HG02981 (cell line): ENCODE measurements around the gene DGKD.

Experiments
- ATAC-seq: cut with Tn5 transposase; IDR thresholded peaks from one replicate; pipeline ENCODE4 v1.9.1; 2021; ENCODE audit warnings: mild to moderate bottlenecking, moderate library complexity; ENCODE audit not compliant: unreplicated experiment

The DGKD gene

DNA sequence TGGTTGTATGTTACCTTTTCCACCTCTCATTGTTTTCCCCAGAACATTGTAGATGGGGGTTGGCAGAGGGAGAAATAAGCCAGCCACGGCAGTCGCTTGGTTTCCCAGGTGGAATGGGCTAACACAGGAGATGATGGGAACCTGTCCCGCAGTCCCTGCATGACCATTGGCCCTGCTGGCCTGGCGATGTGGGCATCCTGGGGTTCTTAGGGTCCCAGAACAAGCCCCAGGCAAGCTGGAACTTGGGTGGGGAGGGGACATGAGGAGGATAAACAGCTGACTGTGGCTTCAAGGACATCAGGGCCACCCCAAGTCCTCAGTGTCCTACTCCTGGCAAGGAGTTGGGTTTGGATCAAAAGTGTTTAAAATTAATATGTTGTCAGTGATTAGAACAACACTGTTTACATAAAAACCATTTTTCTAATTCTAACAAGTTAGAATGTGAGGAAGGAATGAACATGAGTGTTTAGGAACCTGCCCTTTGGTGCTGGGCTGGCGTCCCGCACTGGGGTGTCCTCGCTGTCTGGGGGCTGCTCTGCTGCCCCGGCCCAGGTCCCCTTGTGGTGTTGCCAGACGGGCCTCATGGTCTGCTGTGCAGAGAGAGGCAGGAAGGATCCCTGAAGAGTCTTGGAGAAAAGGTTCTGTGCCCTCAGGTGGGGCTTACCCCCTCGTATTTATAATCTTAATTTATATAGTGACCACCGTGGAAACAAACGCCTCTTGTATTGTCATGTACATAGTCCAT lies 117.2 kb downstream of the DGKD start:
- no peak for ATAC-seq

DNA sequence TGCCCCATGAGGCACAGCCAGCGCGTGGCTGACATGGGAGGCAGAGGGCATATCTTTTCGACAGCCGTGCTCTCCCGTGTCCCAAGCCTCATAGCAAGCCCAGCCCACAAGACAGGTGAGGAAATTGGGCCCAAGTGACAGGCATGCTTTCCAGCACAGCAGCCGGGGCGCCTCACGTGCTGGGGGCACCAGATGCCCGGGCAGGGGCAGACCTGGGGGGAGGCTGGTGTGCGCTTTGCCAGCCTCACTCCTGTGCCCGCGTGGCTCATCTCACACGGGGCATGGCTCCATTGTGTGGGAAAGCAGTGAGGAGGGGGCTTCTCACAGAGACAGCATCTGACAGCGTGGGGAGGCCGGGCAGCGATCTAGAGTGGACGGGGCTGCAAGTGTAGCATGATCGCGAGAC lies 119.1 kb downstream of the DGKD start:
- no peak for ATAC-seq

DNA sequence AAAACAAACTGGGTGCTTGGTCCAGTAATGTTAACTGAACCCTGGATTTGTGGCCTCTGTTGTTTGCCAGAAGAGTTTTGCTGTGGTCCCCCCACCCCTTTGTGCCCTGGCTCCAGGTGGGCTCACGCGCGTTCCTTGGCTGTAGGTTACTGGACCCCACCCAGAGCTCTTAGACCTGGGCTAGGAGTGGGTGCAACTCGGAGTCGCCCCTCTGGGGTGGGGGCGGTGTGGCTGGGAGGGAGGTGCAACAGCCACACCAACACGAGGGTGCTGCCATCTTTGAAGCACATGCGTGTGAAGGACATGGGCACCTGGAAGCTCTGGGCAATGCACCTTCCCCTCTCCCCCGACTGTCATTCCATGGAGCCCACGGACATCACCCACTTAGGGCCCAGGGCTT lies 119.6 kb downstream of the DGKD start:
- no peak for ATAC-seq

- no peak for ATAC-seq
Measured at GRCh38 chr2:233474308-233475160, 120.2 kb downstream of the DGKD start.

DNA sequence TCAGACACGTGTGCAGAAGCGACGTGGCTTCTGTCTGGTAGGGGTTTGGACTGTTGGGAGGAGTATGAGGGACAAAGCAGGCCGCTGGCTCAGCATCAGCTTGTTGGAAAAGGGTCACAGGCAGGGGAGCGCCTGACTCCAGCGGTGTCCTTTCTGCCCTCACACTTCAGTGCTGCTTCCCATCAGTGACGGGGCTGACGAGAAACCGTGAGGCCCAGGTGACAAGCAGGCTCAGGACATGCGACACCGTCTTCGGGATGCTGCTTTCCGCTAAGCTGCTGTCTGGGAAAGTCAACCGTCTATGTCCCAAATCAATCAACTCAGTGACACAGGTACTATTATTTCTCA lies 121.7 kb downstream of the DGKD start:
- no peak for ATAC-seq

GRCh38 chr2:233476651-233477547 lies 122.6 kb downstream of the DGKD start:
- no peak for ATAC-seq

GRCh38 chr2:233477548-233478433 lies 123.5 kb downstream of the DGKD start:
- no peak for ATAC-seq

- ATAC-seq: no peak
Measured at GRCh38 chr2:233479616-233480489, 125.6 kb downstream of the DGKD start.

- no peak for ATAC-seq
Measured at GRCh38 chr2:233480490-233481202, 126.4 kb downstream of the DGKD start.

- no peak for ATAC-seq
Measured at GRCh38 chr2:233481368-233482142, 127.3 kb downstream of the DGKD start.

- no peak for ATAC-seq
Measured at GRCh38 chr2:233482616-233483015, 128.3 kb downstream of the DGKD start.

DNA sequence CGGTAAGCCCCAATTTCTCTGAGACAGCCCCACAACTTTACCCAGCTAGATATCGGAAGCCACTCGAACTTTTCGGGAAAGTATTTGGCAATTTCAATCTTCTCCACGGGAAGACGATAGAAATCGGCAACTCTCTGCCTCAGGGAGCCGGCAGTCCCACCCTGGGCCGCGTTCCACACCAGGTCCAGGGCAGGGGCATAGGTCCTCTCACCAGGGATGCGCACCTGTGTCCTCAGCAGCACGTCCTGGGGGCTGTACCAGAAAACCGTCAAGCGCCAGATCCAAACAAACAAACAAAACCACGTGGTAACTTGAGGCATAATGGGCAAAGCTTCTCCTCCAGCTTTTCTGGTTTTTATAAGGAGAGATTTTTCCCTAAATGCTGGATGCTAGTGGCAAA lies 131.4 kb downstream of the DGKD start:
- ATAC-seq: no peak

DNA sequence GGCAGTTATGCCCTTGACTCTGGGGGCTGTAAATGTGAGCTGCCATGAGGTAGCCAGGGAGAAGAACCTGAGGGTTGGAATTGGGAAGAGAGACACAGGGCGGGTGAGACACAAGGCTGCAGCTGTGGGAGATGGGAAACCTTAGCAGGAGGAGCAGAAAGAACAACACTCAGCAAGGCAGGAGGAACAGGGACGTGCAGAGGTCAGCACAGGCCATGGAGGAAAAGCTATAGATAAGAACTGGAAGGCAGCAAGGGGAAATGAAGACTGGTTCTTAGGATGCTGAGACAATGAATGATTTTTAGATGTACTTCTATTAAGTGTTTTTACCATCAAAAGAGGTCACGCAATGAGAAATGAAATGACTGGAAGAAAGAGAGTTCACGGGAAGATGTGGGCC lies 132.1 kb downstream of the DGKD start:
- ATAC-seq: no peak

DNA sequence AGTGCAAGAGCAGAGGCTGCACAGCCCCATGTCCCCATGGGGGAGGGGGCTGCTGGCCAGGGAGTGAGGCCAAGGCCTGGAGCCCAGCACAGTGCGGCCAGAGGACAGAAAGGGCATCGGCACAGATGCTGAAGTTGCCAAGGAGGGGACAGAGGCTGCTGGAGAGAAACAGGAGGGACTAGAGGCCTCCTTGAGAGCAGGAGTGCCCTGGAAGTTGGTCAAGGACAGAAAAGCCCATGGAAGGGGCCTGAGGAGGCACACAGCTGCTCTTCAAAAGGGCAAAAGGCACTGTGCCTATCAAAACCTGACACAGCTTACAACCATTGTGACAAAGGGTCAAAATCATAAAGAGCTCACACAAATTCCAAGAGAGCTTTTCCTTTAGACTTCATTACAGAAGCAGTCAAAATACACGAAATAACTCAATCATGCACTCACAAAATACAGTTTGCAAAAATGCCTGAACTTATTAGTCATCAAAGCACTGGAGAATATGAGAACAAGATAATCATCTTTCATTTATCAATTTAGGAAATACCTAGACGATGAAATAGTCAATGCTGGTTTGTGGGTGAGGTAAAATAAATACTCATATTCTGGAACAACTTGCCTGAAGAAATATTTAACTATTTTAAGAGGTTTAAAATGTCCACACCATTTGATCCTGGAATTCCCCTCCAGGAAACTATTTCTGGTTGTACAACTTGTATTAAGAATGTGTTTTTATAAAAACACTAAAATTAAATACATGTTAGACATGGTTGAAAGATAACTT lies 132.7 kb downstream of the DGKD start:
- no peak for ATAC-seq

GRCh38 chr2:233487748-233488345 lies 133.6 kb downstream of the DGKD start:
- no peak for ATAC-seq

DNA sequence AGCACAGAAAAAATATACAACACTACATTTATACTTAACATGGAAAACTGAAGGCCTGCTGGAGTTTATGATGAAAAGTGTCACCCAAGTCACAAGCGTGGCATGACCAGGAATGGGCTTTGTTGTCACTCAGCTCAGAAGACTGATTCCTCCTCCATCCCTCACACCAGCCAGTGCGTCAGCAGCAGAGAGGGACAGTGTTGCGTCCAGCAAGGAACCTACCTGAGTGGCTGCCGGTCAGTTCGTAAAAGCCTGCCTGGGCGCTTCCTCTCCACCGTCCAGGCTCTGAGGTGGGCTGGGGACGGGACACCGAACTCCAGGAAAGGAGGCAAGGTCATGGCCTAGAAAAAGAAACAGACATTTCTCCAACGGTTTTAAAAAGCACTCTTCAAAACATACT lies 134.8 kb downstream of the DGKD start:
- no peak for ATAC-seq

GRCh38 chr2:233489666-233490065 lies 135.4 kb downstream of the DGKD start:
- no peak for ATAC-seq
